Activated CD8-positive, alpha-beta memory T cell treated with anti-CD3 and anti-CD28 coated beads for 36 hours (primary cell): Measurements from ENCODE around the gene TM4SF20. TPM values are rescaled to one million over a fixed set of nuclear protein-coding genes. Genes with fewer than 3 reads are reported as not detected.
"Not testable (repeated sequence)": the region's sequence is repeated elsewhere in the genome, so short reads cannot be mapped to it uniquely, and the experiment has no call there.

Experiments used
- CTCF ChIA-PET: fragments of 350-600 bp; sonication (Branson Sonifier 250); formaldehyde crosslinking; loops from one replicate; lab custom pipeline; 2021; ENCODE audit warnings: antibody characterized with exemption; lab: Charles Lee
- POLR2A ChIA-PET: fragments of 350-600 bp; sonication (Branson Sonifier 250); formaldehyde crosslinking; loops from one replicate; lab custom pipeline; 2021; ENCODE audit warnings: antibody characterized with exemption; lab: Charles Lee
- total RNA-seq, 2 experiments: library from RNA; stranded (reverse); gene quantifications; one replicate each; pipeline ENCODE4 v1.2.3, GENCODE V29; 2021

Gene TM4SF20
- total RNA-seq, 2 experiments from 2014 or later: not detected

GRCh38 chr2:227376656-227377396 is 2.3 kb downstream of the TM4SF20 start:
- ChIA-PET POLR2A (no interaction called here), CTCF (no interaction called here)

GRCh38 chr2:227374158-227374557 is 4.9 kb downstream of the TM4SF20 start:
- CTCF ChIA-PET: interaction anchor here (0.7 to 1.2 kb wide), 4 partner anchors 48 to 1271 kb away, joined by 3 to 4 read pairs (median 3); partner anchors contain the start of genes COL4A3 and COL4A4
- POLR2A ChIA-PET: interaction anchor here (0.6 kb wide), 1 partner anchor 340 kb away, joined by 6 read pairs; no protein-coding TSS in a partner anchor

GRCh38 chr2:227373389-227373788 is 5.7 kb downstream of the TM4SF20 start:
- POLR2A ChIA-PET: no interaction called here
- CTCF ChIA-PET: interaction anchor here (0.7 kb wide), 1 partner anchor 209 kb away, joined by 3 read pairs; the partner anchor contains the start of genes COL4A3 and COL4A4

- ChIA-PET POLR2A (no interaction called here), CTCF (no interaction called here)
These were observed 8.3 kb downstream of the TM4SF20 start for GRCh38 chr2:227370791-227371312.

- ChIA-PET CTCF (no interaction called here), POLR2A (no interaction called here)
These were observed 9.0 kb downstream of the TM4SF20 start for GRCh38 chr2:227370092-227370491.

GRCh38 chr2:227368574-227368973 is 10.5 kb downstream of the TM4SF20 start:
- ChIA-PET CTCF (no interaction called here), POLR2A (no interaction called here)

GRCh38 chr2:227367427-227367795 is 11.7 kb downstream of the TM4SF20 start:
- POLR2A ChIA-PET: no interaction called here
- CTCF ChIA-PET: interaction anchor here (0.9 kb wide), 1 partner anchor 401 kb away, joined by 3 read pairs; no protein-coding TSS in a partner anchor

- POLR2A ChIA-PET: no interaction called here
- CTCF ChIA-PET: interaction anchor here (0.9 kb wide), 1 partner anchor 401 kb away, joined by 3 read pairs; no protein-coding TSS in a partner anchor
These were observed 12.2 kb downstream of the TM4SF20 start for GRCh38 chr2:227366769-227367426.

- ChIA-PET CTCF (no interaction called here), POLR2A (no interaction called here)
These were observed 13.3 kb downstream of the TM4SF20 start for GRCh38 chr2:227365833-227366232.

- POLR2A ChIA-PET: not testable (repeated sequence)
- CTCF ChIA-PET: interaction anchor here (0.6 kb wide), 1 partner anchor 195 kb away, joined by 3 read pairs; no protein-coding TSS in a partner anchor
These were observed 14.4 kb downstream of the TM4SF20 start for GRCh38 chr2:227364585-227365263.

GRCh38 chr2:227363756-227364155 is 15.3 kb downstream of the TM4SF20 start:
- POLR2A ChIA-PET: no interaction called here

GRCh38 chr2:227360351-227360750 is 18.8 kb downstream of the TM4SF20 start:
- ChIA-PET POLR2A (no interaction called here), CTCF (no interaction called here)

More at GRCh38 chr2:227363756-227364155, 15.3 kb downstream of the TM4SF20 start:
- CTCF ChIA-PET: no interaction called here

GRCh38 chr2:227351639-227352038 is 27.5 kb downstream of the TM4SF20 start:
- CTCF ChIA-PET: no interaction called here
- POLR2A ChIA-PET: no interaction called here

GRCh38 chr2:227349989-227350612 is 29.0 kb downstream of the TM4SF20 start:
- ChIA-PET POLR2A (no interaction called here), CTCF (no interaction called here)

GRCh38 chr2:227348324-227348723 is 30.8 kb downstream of the TM4SF20 start:
- POLR2A ChIA-PET: no interaction called here
- CTCF ChIA-PET: no interaction called here

- CTCF ChIA-PET: no interaction called here
- POLR2A ChIA-PET: interaction anchor here (0.7 kb wide), 1 partner anchor 64 kb away, joined by 3 read pairs; no protein-coding TSS in a partner anchor
These were observed 32.0 kb downstream of the TM4SF20 start for GRCh38 chr2:227347117-227347516.

- ChIA-PET CTCF (no interaction called here), POLR2A (no interaction called here)
These were observed 34.9 kb downstream of the TM4SF20 start for GRCh38 chr2:227344231-227344630.

- CTCF ChIA-PET: no interaction called here
- POLR2A ChIA-PET: no interaction called here
These were observed 37.6 kb downstream of the TM4SF20 start for GRCh38 chr2:227341553-227341952.

GRCh38 chr2:227340106-227340505 is 39.0 kb downstream of the TM4SF20 start:
- ChIA-PET POLR2A (no interaction called here), CTCF (no interaction called here)
